ENCODE measurements around the gene CDH4. TPM values are rescaled to one million over a fixed set of nuclear protein-coding genes. Genes with fewer than 3 reads are reported as not detected.

CDH4 gene
- total RNA-seq, 1 donor from 2014 or later: not detected

DNA sequence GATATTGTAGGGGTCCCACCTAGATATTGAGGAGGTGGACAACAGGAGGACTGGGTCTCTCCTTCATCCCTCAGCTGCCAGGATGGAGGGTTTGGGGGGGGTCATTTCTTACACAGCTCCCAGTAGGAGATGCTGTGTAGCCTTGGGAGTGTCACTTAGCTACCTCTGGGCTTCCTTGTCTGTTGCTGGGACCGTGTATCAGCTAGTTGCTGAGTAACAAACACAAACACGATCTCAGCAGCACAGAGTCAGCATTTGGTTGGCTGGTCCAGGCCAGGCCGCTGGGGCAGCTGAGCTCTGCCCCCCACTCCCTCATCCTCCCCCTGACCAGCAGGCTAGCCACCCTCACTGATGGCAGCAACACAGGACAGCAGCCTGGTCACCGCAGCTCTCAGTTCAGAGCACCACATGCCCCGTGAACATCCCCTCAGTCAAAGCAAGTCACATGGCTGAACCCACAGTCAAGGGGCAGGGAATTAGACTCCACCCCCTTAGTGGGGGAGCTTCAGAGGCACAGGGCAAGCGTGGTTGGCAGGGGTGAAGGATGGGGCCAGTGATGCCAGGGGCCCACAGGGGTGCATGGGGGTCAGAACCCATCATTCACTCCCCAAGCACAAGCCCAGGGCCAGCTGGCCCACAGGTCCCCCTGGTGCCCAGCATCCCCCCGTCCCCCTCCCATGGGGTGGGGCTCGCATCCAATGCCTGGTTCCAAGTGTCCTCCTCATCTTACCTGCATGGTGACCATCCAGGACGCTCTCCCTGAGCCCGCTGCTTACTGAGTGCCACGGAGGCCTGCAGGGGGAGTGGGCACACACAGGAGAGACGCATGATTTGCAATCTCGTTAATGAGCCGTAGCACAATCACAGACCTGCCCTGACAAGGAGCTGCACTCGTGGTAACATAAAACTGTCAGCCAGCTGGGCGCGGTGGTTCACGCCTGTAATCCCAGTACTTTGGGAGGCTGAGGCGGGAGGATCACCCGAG lies 701.3 kb downstream of the CDH4 start:
- intact Hi-C loops (cut with DNase I): no loop called here
- Histone ChIP-seq H3K36me3 (no peaks in the 10 kb centered on the region), H3K27me3 (no peaks in the 10 kb centered on the region), H3K4me1 (no peaks in the 10 kb centered on the region), H3K27ac (no peak overlapping the region), H3K9me3 (no peaks in the 10 kb centered on the region), H3K4me3 (no peak overlapping the region)
- TF ChIP-seq, protein P1, sequence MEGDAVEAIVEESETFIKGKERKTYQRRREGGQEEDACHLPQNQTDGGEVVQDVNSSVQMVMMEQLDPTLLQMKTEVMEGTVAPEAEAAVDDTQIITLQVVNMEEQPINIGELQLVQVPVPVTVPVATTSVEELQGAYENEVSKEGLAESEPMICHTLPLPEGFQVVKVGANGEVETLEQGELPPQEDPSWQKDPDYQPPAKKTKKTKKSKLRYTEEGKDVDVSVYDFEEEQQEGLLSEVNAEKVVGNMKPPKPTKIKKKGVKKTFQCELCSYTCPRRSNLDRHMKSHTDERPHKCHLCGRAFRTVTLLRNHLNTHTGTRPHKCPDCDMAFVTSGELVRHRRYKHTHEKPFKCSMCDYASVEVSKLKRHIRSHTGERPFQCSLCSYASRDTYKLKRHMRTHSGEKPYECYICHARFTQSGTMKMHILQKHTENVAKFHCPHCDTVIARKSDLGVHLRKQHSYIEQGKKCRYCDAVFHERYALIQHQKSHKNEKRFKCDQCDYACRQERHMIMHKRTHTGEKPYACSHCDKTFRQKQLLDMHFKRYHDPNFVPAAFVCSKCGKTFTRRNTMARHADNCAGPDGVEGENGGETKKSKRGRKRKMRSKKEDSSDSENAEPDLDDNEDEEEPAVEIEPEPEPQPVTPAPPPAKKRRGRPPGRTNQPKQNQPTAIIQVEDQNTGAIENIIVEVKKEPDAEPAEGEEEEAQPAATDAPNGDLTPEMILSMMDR (IDR thresholded peaks at IDR 0.05): no peak
- peak in 1 of 2 donors; percentile 43 for DNase-seq (ENCODE audit: low spot score in 2 of 2)

DNA sequence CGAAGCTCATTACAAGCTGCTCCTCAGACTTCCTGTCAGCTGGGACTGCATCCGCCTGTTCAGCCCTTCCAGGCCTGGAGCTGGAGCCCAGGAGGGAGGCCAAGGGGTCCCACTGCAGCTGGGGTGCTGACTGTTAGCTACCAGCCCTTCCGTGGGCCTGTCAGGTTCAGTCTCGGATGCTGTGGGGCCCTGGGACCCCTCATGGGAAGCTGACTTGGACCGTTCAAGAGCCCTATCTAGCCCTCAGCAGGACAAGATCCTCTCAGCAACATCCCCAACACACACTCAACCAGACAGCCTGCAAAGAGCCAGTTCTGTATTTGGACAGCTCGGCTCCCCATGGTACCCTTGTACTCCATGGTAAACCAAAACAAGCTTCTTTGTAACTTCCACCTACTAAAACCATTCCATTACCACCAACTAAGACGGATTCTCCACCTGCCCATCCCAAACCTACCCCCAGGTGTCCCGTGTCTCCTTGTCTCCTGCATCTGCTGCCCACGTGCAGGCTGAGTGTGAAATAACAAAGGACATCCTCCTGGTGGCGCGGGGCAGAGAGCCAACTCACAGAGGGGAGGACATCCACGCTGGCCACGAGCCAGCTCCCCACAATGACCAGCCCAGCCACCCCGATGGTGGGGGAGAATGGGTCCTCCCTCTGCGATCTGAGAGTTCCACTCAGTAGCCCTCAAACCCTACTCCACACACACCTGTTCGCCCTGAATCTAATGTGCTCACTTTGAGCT lies 702.4 kb downstream of the CDH4 start:
- H3K36me3 ChIP-seq: no peaks in the 10 kb centered on the region
- no peak overlapping the region for H3K4me3 ChIP-seq
- no peaks in the 10 kb centered on the region for H3K4me1 ChIP-seq
- no peaks in the 10 kb centered on the region for H3K9me3 ChIP-seq
- no peaks in the 10 kb centered on the region for H3K27me3 ChIP-seq
- no peak overlapping the region for H3K27ac ChIP-seq
- no peak for DNase-seq (ENCODE audit: low spot score in 2 of 2)
- TF ChIP-seq, protein P1 (IDR thresholded peaks at IDR 0.05): no peak
- intact Hi-C loops (cut with DNase I): no loop called here

DNA sequence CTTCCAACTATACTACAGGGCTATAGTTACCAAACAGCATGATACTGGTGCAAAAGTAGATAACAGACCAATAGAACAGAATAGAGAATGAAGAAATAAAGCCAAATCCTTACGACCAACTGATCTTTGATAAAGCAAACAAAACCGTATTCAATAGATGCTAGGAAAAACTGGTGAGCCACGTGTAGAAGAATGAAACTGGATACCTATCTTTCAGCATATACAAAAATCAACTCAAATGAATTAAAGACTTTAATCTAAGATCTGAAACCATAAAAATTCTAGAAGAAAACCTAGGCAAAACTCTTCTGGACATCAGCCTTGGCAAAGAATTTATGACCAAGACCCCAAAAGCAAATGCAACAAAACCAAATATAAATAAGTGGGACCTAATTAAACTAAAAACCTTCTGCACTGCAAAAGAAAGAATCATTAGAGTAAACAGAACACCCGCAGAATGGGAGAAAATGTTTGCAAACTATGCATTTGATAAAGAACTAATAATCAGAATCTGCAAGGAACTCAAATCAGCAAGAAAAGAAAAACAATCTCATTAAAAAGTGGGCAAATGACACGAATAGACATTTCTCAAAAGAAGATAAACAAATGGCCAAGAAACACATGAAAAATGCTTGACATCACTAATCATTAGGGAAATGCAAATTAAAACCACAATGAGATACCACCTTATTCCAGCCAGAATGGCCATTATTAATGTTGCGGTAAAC lies 703.8 kb downstream of the CDH4 start:
- Histone ChIP-seq H3K4me3 (no peak overlapping the region), H3K4me1 (no peaks in the 10 kb centered on the region), H3K36me3 (no peaks in the 10 kb centered on the region), H3K9me3 (no peaks in the 10 kb centered on the region), H3K27ac (no peak overlapping the region), H3K27me3 (no peaks in the 10 kb centered on the region)
- intact Hi-C loops (cut with DNase I): no loop called here
- DNase-seq (ENCODE audit: low spot score in 2 of 2): no peak
- TF ChIP-seq, protein P1 (IDR thresholded peaks at IDR 0.05): no peak

DNA sequence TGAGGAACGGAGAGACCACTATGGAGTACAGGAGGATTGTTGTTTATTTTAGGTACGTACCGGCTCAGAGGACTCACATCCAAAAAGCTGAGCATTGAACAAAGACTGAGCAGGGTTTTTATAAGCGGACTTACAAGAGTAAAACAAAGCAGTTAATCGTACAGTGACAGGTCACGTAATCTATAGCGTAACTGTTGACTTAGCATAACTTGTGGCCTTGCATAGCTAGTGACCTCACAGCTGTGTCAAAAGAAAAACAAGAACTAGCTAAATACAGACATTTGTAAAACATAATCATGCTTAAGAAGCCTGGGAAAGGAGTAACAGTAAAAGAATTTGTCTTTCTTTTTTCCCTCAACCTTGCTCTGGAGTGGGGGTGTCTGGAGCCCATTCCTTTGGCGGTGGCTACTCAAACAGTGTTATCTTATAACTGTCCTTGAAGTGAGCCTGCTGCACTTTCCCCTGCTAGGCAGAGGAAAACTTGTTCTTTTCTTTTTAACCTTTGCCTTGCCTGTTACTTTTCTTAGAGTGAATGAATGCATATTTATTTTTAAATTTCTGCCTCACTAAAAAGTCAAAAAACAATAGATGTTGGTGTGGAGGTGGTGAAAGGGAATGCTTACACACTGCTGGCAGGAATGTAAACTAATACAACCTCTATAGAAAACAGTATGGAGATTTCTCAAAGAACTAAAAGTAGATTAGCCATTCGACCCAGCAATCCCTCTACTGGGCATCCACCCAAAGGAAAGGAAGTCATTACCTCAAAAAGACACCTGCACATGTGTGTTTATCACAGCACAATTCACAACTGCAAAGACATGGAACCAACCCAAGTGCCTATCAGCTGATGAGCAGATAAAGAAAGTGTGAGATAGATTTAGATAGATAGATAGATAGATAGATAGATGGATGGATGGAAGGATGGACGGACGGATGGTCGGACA lies 704.6 kb downstream of the CDH4 start:
- Histone ChIP-seq H3K9me3 (no peaks in the 10 kb centered on the region), H3K27me3 (no peaks in the 10 kb centered on the region), H3K4me1 (no peaks in the 10 kb centered on the region), H3K36me3 (no peaks in the 10 kb centered on the region), H3K27ac (no peak overlapping the region), H3K4me3 (no peak overlapping the region)
- DNase-seq (ENCODE audit: low spot score in 2 of 2): no peak
- intact Hi-C loops (cut with DNase I): no loop called here
- TF ChIP-seq, protein P1 (IDR thresholded peaks at IDR 0.05): no peak
